HepG2 (cell line): ENCODE data around the gene PROC. TPM values are rescaled to one million over a fixed set of nuclear protein-coding genes. Genes with fewer than 3 reads are reported as not detected.

Experiments
- ADNP ChIP-seq: sonication (generic); formaldehyde crosslinking; IDR thresholded peaks from 2 replicates; pipeline ENCODE4 v1.4.0; 2020; ENCODE audit warnings: missing genetic modification reagents
- ARHGAP35 ChIP-seq: sonication (generic); formaldehyde crosslinking; IDR thresholded peaks from 2 replicates; pipeline ENCODE4 v1.9.0; 2022; ENCODE audit warnings: mild to moderate bottlenecking, inconsistent platforms, moderate library complexity, missing genetic modification reagents, borderline replicate concordance
- ATF1 ChIP-seq: IDR thresholded peaks from 2 replicates; pipeline ENCODE4 v1.6.1; 2016; ENCODE audit warnings: mild to moderate bottlenecking, control low read depth
- ATM ChIP-seq: fragments of 450-650 bp; IDR thresholded peaks from 2 replicates; pipeline ENCODE4 v1.7.1; 2017; ENCODE audit warnings: mild to moderate bottlenecking, borderline replicate concordance
- CBX2 ChIP-seq, 2 experiments: fragments of 200-600 bp in 1 of 2; sonication (generic); formaldehyde crosslinking in 1 of 2; IDR thresholded peaks; 2 replicates each; pipeline versions ENCODE4 v1.7.0 to v1.8.1; 2018 to 2022; ENCODE audit warnings: low read depth in 2 of 2, low read length in 1 of 2, mild to moderate bottlenecking in 1 of 2, missing genetic modification reagents in 1 of 2
- JUND ChIP-seq: sonication (generic); formaldehyde crosslinking; IDR thresholded peaks from 2 replicates; pipeline ENCODE4 v1.8.0; 2022; ENCODE audit warnings: mild to moderate bottlenecking, missing genetic modification reagents
- KAT8 ChIP-seq: IDR thresholded peaks from 2 replicates; pipeline ENCODE4 v1.6.1; 2016; ENCODE audit warnings: missing genetic modification reagents, missing compliant biosample characterization
- MAFF ChIP-seq: IDR thresholded peaks from 2 replicates; pipeline ENCODE4 v1.6.1; 2011; ENCODE audit warnings: low read depth, low read length, improper control_type of control experiment
- MED13 ChIP-seq: sonication (generic); formaldehyde crosslinking; IDR thresholded peaks from 2 replicates; pipeline ENCODE4 v1.5.0; 2020; ENCODE audit warnings: missing genetic modification reagents
- MIER3 ChIP-seq: IDR thresholded peaks from 2 replicates; pipeline ENCODE4 v1.6.1; 2016; ENCODE audit warnings: missing compliant biosample characterization, borderline replicate concordance
- MLLT10 ChIP-seq: sonication (generic); formaldehyde crosslinking; IDR thresholded peaks from 2 replicates; pipeline ENCODE4 v1.4.0; 2020; ENCODE audit warnings: missing genetic modification reagents
- NR2F2 ChIP-seq: IDR thresholded peaks from 2 replicates; pipeline ENCODE4 v1.6.1; 2012; ENCODE audit warnings: low read depth, inconsistent platforms, borderline replicate concordance
- PITX1 ChIP-seq: sonication (generic); formaldehyde crosslinking; IDR thresholded peaks from 2 replicates; pipeline ENCODE4 v1.5.1; 2020; ENCODE audit warnings: mild to moderate bottlenecking, missing genetic modification reagents
- POLR2AphosphoS5 ChIP-seq: IDR thresholded peaks from 2 replicates; pipeline ENCODE4 v1.6.1; 2012; ENCODE audit warnings: low read depth, low read length
- PRPF4 ChIP-seq: fragments of 200-400 bp; formaldehyde crosslinking; IDR thresholded peaks from 2 replicates; pipeline ENCODE4 v1.6.1; 2016; ENCODE audit warnings: low read length, low read depth; ENCODE audit not compliant: poor library complexity, severe bottlenecking
- SMARCC2 ChIP-seq: fragments of 450-650 bp; IDR thresholded peaks from 2 replicates; pipeline ENCODE4 v1.6.1; 2017; ENCODE audit warnings: antibody characterized with exemption, mild to moderate bottlenecking
- TCF7L2 ChIP-seq: IDR thresholded peaks from 2 replicates; pipeline ENCODE4 v1.6.1; 2011; ENCODE audit warnings: mild to moderate bottlenecking, low read depth, low read length, moderate library complexity
- TOPORS ChIP-seq: sonication (generic); formaldehyde crosslinking; IDR thresholded peaks from 2 replicates; pipeline ENCODE4 v1.8.0; 2023; ENCODE audit warnings: mild to moderate bottlenecking, missing genetic modification reagents
- YEATS2 ChIP-seq: sonication (generic); formaldehyde crosslinking; IDR thresholded peaks from 2 replicates; pipeline ENCODE4 v1.4.0; 2020; ENCODE audit warnings: missing genetic modification reagents, borderline replicate concordance
- ZBTB1 ChIP-seq: sonication (generic); formaldehyde crosslinking; IDR thresholded peaks from 2 replicates; pipeline ENCODE4 v1.4.0; 2020; ENCODE audit warnings: missing genetic modification reagents, borderline replicate concordance
- ZNF205 ChIP-seq: IDR thresholded peaks from 2 replicates; pipeline ENCODE4 v1.6.1; 2018; ENCODE audit warnings: missing biosample characterization, missing genetic modification reagents
- ZNF468 ChIP-seq: sonication (generic); formaldehyde crosslinking; IDR thresholded peaks from 2 replicates; pipeline ENCODE4 v1.8.0; 2022; ENCODE audit warnings: mild to moderate bottlenecking, moderate library complexity, missing genetic modification reagents
- ZNF530 ChIP-seq: sonication (generic); formaldehyde crosslinking; IDR thresholded peaks from 2 replicates; pipeline ENCODE4 v1.5.0; 2020; ENCODE audit warnings: low read depth, mild to moderate bottlenecking, missing genetic modification reagents
- ZNF670 ChIP-seq: sonication (generic); formaldehyde crosslinking; IDR thresholded peaks from 2 replicates; pipeline ENCODE4 v1.8.0; 2022; ENCODE audit warnings: mild to moderate bottlenecking, missing genetic modification reagents, borderline replicate concordance
- ZNF761 ChIP-seq: sonication (generic); formaldehyde crosslinking; conservative IDR thresholded peaks from 2 replicates; pipeline ENCODE4 v1.4.0; 2020; ENCODE audit warnings: mild to moderate bottlenecking, missing genetic modification reagents
- ZNF781 ChIP-seq: sonication (generic); formaldehyde crosslinking; IDR thresholded peaks from 2 replicates; pipeline ENCODE4 v1.5.1; 2020; ENCODE audit warnings: borderline replicate concordance, mild to moderate bottlenecking, missing genetic modification reagents; ENCODE audit errors: not compliant biosample characterization
- ZNF839 ChIP-seq: sonication (generic); formaldehyde crosslinking; IDR thresholded peaks from 2 replicates; pipeline ENCODE4 v1.4.0; 2020; ENCODE audit warnings: missing genetic modification reagents, mild to moderate bottlenecking, borderline replicate concordance
- ZNF850 ChIP-seq: sonication (generic); formaldehyde crosslinking; conservative IDR thresholded peaks from 2 replicates; pipeline ENCODE4 v1.9.0; 2021; ENCODE audit warnings: mild to moderate bottlenecking, missing genetic modification reagents
- ZZZ3 ChIP-seq: sonication (generic); formaldehyde crosslinking; IDR thresholded peaks from 2 replicates; pipeline ENCODE4 v1.4.0; 2020; ENCODE audit warnings: missing genetic modification reagents, mild to moderate bottlenecking, borderline replicate concordance
- polyA plus RNA-seq, 8 experiments: library from polyadenylated mRNA; depleted of rRNA in 3 of 8; stranded (reverse) in 7 of 8; unstranded in 1 of 8; fragments of >200 nt; fragmentation: Illumina TruSeq in 4 of 8; extraction: Trizol in 4 of 8; gene quantifications; 2 replicates each; pipeline versions ENCODE4 v1.2.1 to v1.2.3, GENCODE V29; 2011 to 2016; ENCODE audit warnings: low read depth in 4 of 8, missing spikeins in 1 of 8, mixed read lengths in 1 of 8; ENCODE audit not compliant: insufficient read depth in 1 of 8
- total RNA-seq, 5 experiments: library from RNA; depleted of rRNA; stranded (reverse); fragments of >200 nt; fragmentation: Illumina TruSeq; extraction: Trizol; gene quantifications; 2 replicates each; pipeline ENCODE4 v1.2.3, GENCODE V29; 2016; ENCODE audit warnings: low read depth in 1 of 5
- TF ChIP-seq, protein P1 (sequence below): sonication (generic); formaldehyde crosslinking; IDR thresholded peaks from 2 replicates; pipeline ENCODE4 v1.8.1; 2023; ENCODE audit warnings: mild to moderate bottlenecking, missing genetic modification reagents
- TF ChIP-seq, protein P2 (sequence below): sonication (generic); formaldehyde crosslinking; IDR thresholded peaks from 2 replicates; pipeline ENCODE4 v1.8.1; 2023; ENCODE audit warnings: mild to moderate bottlenecking, missing genetic modification reagents, borderline replicate concordance

The PROC gene
- total and polyA plus RNA-seq, 2 of the 13 experiments (the other 11 are each of a cell fraction or from before 2014, with no cell fraction given) = 134 to 185 TPM

DNA sequence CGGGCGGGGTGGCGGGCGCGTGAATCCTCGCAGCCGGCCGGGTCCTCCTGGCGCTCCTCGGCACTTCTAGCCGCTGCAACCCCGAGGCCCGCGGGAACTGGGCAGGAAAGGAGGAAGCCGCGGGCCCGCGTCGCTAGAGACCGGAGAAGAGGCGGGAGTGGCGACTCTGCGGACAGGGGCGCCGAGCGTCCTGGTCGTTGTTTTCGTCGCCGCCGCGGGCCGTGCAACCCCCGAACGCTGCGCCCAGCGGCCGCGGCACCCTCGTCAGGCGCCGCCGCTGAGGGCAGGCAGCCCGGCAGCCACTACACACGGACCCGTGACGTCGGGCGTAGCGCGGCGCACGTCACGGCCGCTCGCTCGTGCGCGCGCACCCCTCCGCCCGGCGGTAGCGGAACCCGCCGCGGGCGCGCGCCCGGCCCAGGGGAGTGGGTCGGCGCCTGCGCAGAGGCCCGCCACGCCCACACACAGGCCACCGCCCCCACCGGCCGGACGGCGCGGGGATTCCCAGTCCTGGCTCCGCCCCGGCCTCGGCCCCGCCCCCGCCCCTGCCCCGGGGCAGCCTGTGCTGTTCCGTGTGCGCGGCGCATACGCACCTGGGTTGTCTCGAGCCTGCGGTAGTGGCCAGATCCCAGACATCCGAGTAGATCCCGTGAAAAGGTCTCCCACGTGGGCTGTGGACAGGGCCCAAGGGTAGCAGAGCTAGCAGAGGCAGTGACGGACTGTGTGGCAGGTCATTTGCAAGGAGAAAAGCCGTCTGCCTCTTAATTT, 30.4 kb upstream of the PROC start, which contains the start of gene MAP3K2 (continued):
- no peak for TF ChIP-seq MAFF
- TF ChIP-seq PRPF4 = no peak
- TF ChIP-seq MLLT10 (CRISPR knock-in tag) = no peak
- no peak for TF ChIP-seq TCF7L2
- no peak for TF ChIP-seq ATF1 (CRISPR knock-in tag)
- no peak for TF ChIP-seq NR2F2
- no peak for TF ChIP-seq ZNF761 (CRISPR knock-in tag)
- no peak for TF ChIP-seq PITX1 (CRISPR knock-in tag)
- TF ChIP-seq ZNF530 (CRISPR knock-in tag) = no peak
- TF ChIP-seq MED13 (CRISPR knock-in tag) = peak; percentile 72; the same call in 1 of the 2 replicates
- peak; percentile 29; the same call in 1 of the 2 replicates for TF ChIP-seq ZNF468 (CRISPR knock-in tag)
- TF ChIP-seq YEATS2 (CRISPR knock-in tag) = no peak
- TF ChIP-seq ZNF205 = no peak
- no peak for TF ChIP-seq ZNF839 (CRISPR knock-in tag)
- TF ChIP-seq, protein P1, sequence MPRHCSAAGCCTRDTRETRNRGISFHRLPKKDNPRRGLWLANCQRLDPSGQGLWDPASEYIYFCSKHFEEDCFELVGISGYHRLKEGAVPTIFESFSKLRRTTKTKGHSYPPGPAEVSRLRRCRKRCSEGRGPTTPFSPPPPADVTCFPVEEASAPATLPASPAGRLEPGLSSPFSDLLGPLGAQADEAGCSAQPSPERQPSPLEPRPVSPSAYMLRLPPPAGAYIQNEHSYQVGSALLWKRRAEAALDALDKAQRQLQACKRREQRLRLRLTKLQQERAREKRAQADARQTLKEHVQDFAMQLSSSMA (CRISPR knock-in tag) = no peak
- no peak; the same call in 1 of the 2 replicates for TF ChIP-seq ZZZ3 (CRISPR knock-in tag)
- peak; percentile 71 for TF ChIP-seq KAT8
- no peak for TF ChIP-seq ZNF850 (CRISPR knock-in tag)
- no peak for TF ChIP-seq MIER3
- TF ChIP-seq ZNF781 (CRISPR knock-in tag) = no peak
- peak; percentile 78 for TF ChIP-seq ARHGAP35 (CRISPR knock-in tag)
- no peak; the same call in 1 of the 2 replicates for TF ChIP-seq TOPORS
- TF ChIP-seq, protein P2, sequence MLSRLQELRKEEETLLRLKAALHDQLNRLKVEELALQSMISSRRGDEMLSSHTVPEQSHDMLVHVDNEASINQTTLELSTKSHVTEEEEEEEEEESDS = no peak
- TF ChIP-seq CBX2 (IDR thresholded peaks at IDR 0.05; ENCODE audit: low read depth, low read length) = no peak
- 0 out of 2 replicates have a peak, but pooled peaks have one; percentile 38 for TF ChIP-seq CBX2 (CRISPR knock-in tag; IDR thresholded peaks at IDR 0.05; ENCODE audit: low read depth)
- no peak for TF ChIP-seq ATM
- TF ChIP-seq POLR2AphosphoS5 = peak; percentile 96
- TF ChIP-seq JUND (CRISPR knock-in tag) = peak; percentile 44; the same call in 1 of the 2 replicates
- no peak for TF ChIP-seq ADNP
- no peak for TF ChIP-seq ZBTB1 (CRISPR knock-in tag)
- TF ChIP-seq SMARCC2 = no peak
- peak; percentile 46; the same call in 1 of the 2 replicates for TF ChIP-seq ZNF670 (CRISPR knock-in tag)
